ENCODE measurements around the gene KLHL8.

KLHL8 gene

DNA sequence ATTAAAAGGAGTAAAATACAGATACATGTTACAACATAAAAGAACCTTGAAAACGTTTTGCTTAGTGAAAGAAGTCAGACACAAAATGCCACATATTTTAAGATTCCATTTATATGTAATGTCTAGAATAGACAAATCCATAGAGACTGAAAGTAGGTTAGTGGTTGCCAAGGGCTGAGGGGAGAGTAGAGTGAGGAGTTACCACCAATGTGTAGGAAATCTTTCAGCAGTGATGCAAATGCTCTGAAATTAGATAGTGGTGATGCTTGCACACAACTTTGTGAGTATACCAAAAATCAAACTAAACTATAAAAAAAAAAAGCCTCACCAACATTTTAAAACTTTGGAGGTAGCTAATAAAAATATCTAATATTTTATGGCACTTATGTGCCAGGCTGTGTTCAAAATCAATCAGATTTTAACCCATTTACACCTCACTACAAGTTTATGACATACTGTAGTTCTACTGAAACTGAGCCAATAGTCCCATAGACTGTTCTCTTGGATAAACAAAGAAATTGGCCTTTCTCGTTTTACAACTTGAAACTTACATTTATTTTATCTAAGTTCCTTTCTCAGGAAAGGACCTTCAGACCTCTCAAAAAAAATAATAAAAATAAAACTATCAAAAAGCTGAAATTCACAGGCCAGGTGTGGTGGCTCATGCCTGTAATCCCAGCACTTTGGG is 29.1 kb upstream of the KLHL8 start:
- no peak for ATAC-seq

DNA sequence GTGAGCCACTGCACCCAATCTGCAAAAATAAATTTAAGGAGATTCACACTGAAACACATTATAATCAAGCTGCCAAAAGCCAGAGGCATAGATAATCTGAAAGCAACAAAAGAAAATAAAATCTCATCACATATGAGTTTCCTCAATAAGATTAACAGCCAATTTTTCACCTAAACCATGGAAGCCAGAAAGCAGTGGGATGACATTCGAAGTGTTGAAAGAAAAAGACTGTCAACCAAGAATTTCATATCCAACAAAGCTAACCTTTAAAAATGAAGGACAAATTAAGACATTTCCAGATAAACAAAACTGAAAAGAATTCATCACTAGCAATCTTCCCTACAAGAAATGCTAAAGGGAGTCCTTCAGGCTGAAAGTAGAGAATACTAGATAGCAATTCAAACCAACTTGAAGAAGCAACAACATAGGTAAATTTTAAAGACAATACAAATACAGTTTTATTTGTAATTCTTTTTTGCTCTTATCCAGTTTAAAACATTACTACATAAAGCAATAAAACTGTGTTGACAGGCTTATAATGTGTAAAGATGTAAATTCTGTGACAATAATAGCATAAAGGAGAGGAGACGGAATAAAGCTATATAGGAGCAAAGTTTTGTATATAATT is 23.1 kb upstream of the KLHL8 start:
- no peak for ATAC-seq
- TF ChIP-seq ZNF70 (CRISPR knock-in tag; IDR thresholded peaks at IDR 0.05) (no peak), ZFP3 (CRISPR knock-in tag; IDR thresholded peaks at IDR 0.05) (no peak), ZFP30 (CRISPR knock-in tag; IDR thresholded peaks at IDR 0.05) (no peak), CREB5 (CRISPR knock-in tag; IDR thresholded peaks at IDR 0.05; ENCODE audit: low read depth) (no peak), CSDC2 (CRISPR knock-in tag; IDR thresholded peaks at IDR 0.05) (no peak), ZNF8 (CRISPR knock-in tag; IDR thresholded peaks at IDR 0.05) (no peak), OSR1 (CRISPR knock-in tag; IDR thresholded peaks at IDR 0.05) (no peak), TSHZ2 (CRISPR knock-in tag; IDR thresholded peaks at IDR 0.05) (no peak), TCF4 (CRISPR knock-in tag; IDR thresholded peaks at IDR 0.05; ENCODE audit: borderline replicate concordance) (no peak), BACH2 (CRISPR knock-in tag; IDR thresholded peaks at IDR 0.05; ENCODE audit: borderline replicate concordance) (no peak), RARB (CRISPR knock-in tag; IDR thresholded peaks at IDR 0.05) (no peak), ZC3H10 (CRISPR knock-in tag; IDR thresholded peaks at IDR 0.05) (no peak), PPARA (CRISPR knock-in tag; IDR thresholded peaks at IDR 0.05; ENCODE audit: borderline replicate concordance) (no peak), SNAI2 (CRISPR knock-in tag; IDR thresholded peaks at IDR 0.05) (no peak), GLIS3 (CRISPR knock-in tag; IDR thresholded peaks at IDR 0.05) (no peak), ZNF565 (CRISPR knock-in tag; conservative IDR thresholded peaks at IDR 0.05; ENCODE audit: low read depth) (no peak), TOX (CRISPR knock-in tag; IDR thresholded peaks at IDR 0.05; ENCODE audit: borderline replicate concordance) (no peak)
- TF ChIP-seq, protein P1, sequence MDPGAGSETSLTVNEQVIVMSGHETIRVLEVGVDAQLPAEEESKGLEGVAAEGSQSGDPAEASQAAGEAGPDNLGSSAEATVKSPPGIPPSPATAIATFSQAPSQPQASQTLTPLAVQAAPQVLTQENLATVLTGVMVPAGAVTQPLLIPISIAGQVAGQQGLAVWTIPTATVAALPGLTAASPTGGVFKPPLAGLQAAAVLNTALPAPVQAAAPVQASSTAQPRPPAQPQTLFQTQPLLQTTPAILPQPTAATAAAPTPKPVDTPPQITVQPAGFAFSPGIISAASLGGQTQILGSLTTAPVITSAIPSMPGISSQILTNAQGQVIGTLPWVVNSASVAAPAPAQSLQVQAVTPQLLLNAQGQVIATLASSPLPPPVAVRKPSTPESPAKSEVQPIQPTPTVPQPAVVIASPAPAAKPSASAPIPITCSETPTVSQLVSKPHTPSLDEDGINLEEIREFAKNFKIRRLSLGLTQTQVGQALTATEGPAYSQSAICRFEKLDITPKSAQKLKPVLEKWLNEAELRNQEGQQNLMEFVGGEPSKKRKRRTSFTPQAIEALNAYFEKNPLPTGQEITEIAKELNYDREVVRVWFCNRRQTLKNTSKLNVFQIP (CRISPR knock-in tag; IDR thresholded peaks at IDR 0.05; ENCODE audit: borderline replicate concordance, low read depth) = no peak
- TF ChIP-seq, protein P2, sequence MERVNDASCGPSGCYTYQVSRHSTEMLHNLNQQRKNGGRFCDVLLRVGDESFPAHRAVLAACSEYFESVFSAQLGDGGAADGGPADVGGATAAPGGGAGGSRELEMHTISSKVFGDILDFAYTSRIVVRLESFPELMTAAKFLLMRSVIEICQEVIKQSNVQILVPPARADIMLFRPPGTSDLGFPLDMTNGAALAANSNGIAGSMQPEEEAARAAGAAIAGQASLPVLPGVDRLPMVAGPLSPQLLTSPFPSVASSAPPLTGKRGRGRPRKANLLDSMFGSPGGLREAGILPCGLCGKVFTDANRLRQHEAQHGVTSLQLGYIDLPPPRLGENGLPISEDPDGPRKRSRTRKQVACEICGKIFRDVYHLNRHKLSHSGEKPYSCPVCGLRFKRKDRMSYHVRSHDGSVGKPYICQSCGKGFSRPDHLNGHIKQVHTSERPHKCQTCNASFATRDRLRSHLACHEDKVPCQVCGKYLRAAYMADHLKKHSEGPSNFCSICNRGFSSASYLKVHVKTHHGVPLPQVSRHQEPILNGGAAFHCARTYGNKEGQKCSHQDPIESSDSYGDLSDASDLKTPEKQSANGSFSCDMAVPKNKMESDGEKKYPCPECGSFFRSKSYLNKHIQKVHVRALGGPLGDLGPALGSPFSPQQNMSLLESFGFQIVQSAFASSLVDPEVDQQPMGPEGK (CRISPR knock-in tag; IDR thresholded peaks at IDR 0.05; ENCODE audit: borderline replicate concordance) = no peak

More for the DNA sequence above, 29.1 kb upstream of the KLHL8 start:
- TF ChIP-seq PPARA (CRISPR knock-in tag; IDR thresholded peaks at IDR 0.05; ENCODE audit: borderline replicate concordance) (no peak), TOX (CRISPR knock-in tag; IDR thresholded peaks at IDR 0.05; ENCODE audit: borderline replicate concordance) (no peak), TCF4 (CRISPR knock-in tag; IDR thresholded peaks at IDR 0.05; ENCODE audit: borderline replicate concordance) (no peak), ISL1 (CRISPR knock-in tag; IDR thresholded peaks at IDR 0.05) (no peak), ARNTL (CRISPR knock-in tag; IDR thresholded peaks at IDR 0.05; ENCODE audit: borderline replicate concordance, low read depth) (no peak), RARB (CRISPR knock-in tag; IDR thresholded peaks at IDR 0.05) (no peak), TSHZ2 (CRISPR knock-in tag; IDR thresholded peaks at IDR 0.05) (no peak), ZC3H10 (CRISPR knock-in tag; IDR thresholded peaks at IDR 0.05) (no peak), ZFP30 (CRISPR knock-in tag; IDR thresholded peaks at IDR 0.05) (no peak), ZNF8 (CRISPR knock-in tag; IDR thresholded peaks at IDR 0.05) (no peak), CSDC2 (CRISPR knock-in tag; IDR thresholded peaks at IDR 0.05) (no peak), ZFP3 (CRISPR knock-in tag; IDR thresholded peaks at IDR 0.05) (no peak)
